ENCODE measurements around the gene FBLN7. TPM values are rescaled to one million over a fixed set of nuclear protein-coding genes. Genes with fewer than 3 reads are reported as not detected.

Gene FBLN7
- total and polyA plus RNA-seq, 2 of the 8 experiments (the other 6 are each of a cell fraction or from before 2014, with no cell fraction given), result 0.30 to 0.77 TPM

GRCh38 chr2:112092286-112093041, 45.7 kb upstream of the FBLN7 start (continued):
- TF ChIP-seq, protein P1, sequence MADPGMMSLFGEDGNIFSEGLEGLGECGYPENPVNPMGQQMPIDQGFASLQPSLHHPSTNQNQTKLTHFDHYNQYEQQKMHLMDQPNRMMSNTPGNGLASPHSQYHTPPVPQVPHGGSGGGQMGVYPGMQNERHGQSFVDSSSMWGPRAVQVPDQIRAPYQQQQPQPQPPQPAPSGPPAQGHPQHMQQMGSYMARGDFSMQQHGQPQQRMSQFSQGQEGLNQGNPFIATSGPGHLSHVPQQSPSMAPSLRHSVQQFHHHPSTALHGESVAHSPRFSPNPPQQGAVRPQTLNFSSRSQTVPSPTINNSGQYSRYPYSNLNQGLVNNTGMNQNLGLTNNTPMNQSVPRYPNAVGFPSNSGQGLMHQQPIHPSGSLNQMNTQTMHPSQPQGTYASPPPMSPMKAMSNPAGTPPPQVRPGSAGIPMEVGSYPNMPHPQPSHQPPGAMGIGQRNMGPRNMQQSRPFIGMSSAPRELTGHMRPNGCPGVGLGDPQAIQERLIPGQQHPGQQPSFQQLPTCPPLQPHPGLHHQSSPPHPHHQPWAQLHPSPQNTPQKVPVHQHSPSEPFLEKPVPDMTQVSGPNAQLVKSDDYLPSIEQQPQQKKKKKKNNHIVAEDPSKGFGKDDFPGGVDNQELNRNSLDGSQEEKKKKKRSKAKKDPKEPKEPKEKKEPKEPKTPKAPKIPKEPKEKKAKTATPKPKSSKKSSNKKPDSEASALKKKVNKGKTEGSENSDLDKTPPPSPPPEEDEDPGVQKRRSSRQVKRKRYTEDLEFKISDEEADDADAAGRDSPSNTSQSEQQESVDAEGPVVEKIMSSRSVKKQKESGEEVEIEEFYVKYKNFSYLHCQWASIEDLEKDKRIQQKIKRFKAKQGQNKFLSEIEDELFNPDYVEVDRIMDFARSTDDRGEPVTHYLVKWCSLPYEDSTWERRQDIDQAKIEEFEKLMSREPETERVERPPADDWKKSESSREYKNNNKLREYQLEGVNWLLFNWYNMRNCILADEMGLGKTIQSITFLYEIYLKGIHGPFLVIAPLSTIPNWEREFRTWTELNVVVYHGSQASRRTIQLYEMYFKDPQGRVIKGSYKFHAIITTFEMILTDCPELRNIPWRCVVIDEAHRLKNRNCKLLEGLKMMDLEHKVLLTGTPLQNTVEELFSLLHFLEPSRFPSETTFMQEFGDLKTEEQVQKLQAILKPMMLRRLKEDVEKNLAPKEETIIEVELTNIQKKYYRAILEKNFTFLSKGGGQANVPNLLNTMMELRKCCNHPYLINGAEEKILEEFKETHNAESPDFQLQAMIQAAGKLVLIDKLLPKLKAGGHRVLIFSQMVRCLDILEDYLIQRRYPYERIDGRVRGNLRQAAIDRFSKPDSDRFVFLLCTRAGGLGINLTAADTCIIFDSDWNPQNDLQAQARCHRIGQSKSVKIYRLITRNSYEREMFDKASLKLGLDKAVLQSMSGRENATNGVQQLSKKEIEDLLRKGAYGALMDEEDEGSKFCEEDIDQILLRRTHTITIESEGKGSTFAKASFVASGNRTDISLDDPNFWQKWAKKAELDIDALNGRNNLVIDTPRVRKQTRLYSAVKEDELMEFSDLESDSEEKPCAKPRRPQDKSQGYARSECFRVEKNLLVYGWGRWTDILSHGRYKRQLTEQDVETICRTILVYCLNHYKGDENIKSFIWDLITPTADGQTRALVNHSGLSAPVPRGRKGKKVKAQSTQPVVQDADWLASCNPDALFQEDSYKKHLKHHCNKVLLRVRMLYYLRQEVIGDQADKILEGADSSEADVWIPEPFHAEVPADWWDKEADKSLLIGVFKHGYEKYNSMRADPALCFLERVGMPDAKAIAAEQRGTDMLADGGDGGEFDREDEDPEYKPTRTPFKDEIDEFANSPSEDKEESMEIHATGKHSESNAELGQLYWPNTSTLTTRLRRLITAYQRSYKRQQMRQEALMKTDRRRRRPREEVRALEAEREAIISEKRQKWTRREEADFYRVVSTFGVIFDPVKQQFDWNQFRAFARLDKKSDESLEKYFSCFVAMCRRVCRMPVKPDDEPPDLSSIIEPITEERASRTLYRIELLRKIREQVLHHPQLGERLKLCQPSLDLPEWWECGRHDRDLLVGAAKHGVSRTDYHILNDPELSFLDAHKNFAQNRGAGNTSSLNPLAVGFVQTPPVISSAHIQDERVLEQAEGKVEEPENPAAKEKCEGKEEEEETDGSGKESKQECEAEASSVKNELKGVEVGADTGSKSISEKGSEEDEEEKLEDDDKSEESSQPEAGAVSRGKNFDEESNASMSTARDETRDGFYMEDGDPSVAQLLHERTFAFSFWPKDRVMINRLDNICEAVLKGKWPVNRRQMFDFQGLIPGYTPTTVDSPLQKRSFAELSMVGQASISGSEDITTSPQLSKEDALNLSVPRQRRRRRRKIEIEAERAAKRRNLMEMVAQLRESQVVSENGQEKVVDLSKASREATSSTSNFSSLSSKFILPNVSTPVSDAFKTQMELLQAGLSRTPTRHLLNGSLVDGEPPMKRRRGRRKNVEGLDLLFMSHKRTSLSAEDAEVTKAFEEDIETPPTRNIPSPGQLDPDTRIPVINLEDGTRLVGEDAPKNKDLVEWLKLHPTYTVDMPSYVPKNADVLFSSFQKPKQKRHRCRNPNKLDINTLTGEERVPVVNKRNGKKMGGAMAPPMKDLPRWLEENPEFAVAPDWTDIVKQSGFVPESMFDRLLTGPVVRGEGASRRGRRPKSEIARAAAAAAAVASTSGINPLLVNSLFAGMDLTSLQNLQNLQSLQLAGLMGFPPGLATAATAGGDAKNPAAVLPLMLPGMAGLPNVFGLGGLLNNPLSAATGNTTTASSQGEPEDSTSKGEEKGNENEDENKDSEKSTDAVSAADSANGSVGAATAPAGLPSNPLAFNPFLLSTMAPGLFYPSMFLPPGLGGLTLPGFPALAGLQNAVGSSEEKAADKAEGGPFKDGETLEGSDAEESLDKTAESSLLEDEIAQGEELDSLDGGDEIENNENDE (IDR thresholded peaks at IDR 0.05; ENCODE audit: insufficient replicate concordance, low read length), result no peak
- TF ChIP-seq SRF (IDR thresholded peaks at IDR 0.05; ENCODE audit: low read depth, low read length) (no peak), RNF2 (IDR thresholded peaks at IDR 0.05; ENCODE audit: borderline replicate concordance, low read depth, low read length, missing control alignments, poor library complexity, severe bottlenecking) (no peak), ZNF274 (IDR thresholded peaks at IDR 0.05; ENCODE audit: borderline replicate concordance, extremely low read depth, low read length) (no peak)

All from H1 (cell line).